C4-2B (cell line): ENCODE results near the gene KCNE1.
"Not testable (repeated sequence)": the region's sequence is repeated elsewhere in the genome, so short reads cannot be mapped to it uniquely, and the experiment has no call there.

ENCODE experiments used
- H3K27ac ChIP-seq: fragments of 450-650 bp; 2 replicates; pipeline ENCODE4 v1.5.1; 2017
- TF ChIP-seq, protein P1 (sequence below): fragments of 450-650 bp; conservative IDR thresholded peaks from 2 replicates; pipeline ENCODE4 v1.5.1; 2017; ENCODE audit warnings: mild to moderate bottlenecking

The KCNE1 gene

DNA sequence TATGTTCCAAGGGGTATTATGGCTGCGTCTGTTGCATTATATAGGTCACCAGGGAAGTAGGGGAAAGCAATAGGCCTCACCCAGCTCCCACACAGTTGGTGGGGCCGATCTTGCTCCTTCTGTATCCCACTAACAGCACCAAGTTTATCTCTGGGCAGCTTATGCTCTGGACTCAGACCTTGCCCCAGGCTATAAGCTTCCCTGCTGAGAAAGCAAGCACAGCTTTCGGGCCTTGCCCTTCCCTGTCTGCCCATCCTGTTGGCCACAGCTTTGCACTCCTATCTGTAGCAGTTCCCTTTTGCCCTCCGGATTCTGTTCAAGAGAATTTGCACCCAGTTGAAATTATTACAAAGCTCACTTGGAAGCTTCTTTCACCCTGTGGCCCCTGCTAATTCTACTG lies 12.9 kb downstream of the KCNE1 start:
- TF ChIP-seq, protein P1, sequence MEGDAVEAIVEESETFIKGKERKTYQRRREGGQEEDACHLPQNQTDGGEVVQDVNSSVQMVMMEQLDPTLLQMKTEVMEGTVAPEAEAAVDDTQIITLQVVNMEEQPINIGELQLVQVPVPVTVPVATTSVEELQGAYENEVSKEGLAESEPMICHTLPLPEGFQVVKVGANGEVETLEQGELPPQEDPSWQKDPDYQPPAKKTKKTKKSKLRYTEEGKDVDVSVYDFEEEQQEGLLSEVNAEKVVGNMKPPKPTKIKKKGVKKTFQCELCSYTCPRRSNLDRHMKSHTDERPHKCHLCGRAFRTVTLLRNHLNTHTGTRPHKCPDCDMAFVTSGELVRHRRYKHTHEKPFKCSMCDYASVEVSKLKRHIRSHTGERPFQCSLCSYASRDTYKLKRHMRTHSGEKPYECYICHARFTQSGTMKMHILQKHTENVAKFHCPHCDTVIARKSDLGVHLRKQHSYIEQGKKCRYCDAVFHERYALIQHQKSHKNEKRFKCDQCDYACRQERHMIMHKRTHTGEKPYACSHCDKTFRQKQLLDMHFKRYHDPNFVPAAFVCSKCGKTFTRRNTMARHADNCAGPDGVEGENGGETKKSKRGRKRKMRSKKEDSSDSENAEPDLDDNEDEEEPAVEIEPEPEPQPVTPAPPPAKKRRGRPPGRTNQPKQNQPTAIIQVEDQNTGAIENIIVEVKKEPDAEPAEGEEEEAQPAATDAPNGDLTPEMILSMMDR: no peak
- no peak overlapping the region for H3K27ac ChIP-seq

DNA sequence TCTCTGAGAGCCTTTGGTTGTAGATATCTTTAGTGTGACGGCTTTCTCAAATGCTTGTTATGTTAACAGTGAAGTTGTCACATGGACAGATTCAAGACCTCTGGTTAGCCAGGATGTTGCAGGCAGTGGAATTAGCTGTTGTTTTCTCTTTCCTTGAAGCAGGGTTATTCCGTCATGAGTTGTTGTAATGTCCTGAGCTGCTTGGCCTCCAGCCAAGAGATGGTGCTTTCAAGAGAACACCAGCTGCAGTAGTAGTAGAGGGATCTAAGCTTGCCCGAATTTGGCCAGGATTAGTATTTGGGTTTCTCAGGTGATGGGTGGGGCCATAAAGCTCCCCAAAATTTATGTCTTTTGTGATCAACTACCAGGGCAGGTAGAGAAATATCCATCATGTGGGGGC lies 13.4 kb downstream of the KCNE1 start:
- TF ChIP-seq, protein P1: no peak
- no peak overlapping the region for H3K27ac ChIP-seq

DNA sequence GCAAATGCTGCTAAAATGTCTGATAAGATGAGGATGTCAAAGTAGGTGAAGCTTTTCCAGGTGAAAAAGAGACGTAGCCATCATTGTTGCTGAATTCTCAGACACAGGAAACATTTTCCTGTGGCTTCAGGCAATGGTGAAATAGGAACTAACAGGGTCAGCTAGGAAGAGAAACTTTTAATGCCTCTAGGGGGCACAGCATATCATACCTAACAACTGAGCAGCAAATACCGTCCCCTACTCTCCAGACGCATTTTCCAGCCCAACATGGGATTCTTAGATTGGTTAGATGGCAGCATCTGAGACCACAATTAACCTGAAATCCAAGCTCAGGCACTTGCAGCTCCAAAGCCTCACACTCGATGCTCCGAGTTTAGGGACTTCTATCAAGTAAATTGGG lies 28.2 kb downstream of the KCNE1 start:
- not testable (repeated sequence) for H3K27ac ChIP-seq

DNA sequence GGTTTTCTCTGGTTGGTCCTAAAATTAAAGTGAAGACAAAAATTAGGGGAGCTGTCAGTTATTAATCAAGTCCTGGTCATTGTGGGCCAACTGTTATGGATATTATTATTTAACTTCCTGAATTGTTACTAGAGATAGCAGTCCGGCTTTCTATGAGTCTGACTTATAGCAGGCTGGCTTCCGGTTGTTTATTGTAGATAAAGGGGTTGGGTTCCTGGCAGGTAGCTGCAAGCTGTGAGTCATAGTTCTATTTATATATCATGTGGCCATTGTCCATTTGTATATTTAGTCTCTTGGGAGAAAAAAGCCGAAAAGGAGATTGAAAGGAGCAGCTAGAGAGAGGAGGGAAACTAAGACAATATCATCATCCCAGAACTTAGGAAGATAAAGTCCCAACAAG lies 28.6 kb downstream of the KCNE1 start:
- H3K27ac ChIP-seq: not testable (repeated sequence)

DNA sequence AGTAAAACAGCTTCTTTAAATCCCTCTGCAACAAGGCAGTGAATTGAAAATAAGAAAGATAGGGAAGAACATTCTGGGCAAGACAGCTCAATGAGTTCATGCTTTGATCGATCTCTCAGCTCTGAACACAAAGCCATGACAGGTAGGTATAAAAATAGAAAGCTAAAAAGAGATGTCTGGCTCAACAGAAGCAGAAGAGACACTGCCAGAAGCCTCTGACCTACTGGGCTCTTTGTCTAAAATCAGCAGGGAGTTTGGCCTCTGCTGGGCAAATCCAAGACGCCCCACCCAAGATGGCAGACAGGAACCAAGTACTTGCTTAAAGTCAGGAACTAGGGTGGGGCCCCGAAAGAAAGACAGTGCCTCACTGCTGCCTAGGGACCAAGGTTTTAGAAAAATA lies 44.7 kb downstream of the KCNE1 start:
- H3K27ac ChIP-seq: not testable (repeated sequence)

DNA sequence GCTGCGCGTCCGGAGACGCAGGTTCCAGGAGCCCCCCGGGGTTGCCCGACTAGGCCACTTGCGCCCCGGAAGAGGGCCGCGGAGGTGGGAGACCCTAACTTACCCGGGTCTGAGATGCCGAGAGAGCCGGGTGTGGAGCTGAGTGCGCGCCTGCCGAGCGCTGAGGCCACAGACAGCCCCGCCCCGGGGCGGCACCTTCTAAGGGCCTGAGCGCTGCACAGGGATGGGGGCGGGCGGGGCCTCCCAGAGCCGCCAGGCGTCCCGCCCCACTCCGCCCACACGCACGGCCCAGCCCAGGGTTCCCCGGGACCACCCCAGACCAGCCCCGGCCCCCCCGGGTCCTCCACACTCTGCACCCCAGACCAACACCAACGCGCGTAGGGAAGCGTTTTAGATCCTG lies 52.6 kb downstream of the KCNE1 start:
- H3K27ac ChIP-seq: not testable (repeated sequence)

DNA sequence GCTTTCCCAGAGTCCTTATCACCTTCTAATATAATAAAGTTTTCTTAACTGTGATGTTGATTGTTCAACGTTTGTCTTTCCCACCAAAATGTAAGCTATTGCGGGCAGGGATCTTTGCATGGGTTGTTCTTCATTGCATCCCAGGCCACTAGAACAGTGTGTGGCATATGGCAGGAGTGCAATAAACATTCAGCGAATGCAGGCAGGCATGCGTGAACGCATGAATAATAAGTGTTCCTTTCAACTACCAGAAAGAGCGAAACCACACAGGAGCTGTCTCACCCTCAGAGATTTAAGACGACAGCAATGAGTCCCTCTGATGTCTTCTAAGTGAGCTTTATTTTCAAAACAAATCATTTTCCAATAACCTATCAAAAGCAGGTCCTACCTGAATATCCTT lies 53.7 kb downstream of the KCNE1 start:
- not testable (repeated sequence) for H3K27ac ChIP-seq

DNA sequence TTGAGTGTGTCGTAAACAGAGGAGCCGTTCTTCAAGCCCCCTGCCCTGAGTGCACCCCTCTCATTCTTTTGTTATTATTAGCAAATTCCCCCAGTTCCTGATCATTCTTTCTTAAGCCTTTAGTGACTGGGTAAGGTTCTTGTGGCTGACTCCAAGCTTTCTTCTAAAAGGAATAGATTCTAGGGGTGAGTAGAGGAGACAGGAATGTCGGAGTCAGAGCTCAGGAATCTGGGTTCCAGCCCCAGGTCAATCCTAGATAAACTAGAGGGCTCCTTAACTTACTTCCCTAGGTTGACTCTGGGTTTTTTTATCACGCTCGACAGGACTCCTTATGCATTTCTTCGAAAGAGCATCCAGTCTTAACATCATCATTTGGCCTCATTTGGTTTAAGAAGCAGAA lies 55.8 kb downstream of the KCNE1 start:
- not testable (repeated sequence) for H3K27ac ChIP-seq

DNA sequence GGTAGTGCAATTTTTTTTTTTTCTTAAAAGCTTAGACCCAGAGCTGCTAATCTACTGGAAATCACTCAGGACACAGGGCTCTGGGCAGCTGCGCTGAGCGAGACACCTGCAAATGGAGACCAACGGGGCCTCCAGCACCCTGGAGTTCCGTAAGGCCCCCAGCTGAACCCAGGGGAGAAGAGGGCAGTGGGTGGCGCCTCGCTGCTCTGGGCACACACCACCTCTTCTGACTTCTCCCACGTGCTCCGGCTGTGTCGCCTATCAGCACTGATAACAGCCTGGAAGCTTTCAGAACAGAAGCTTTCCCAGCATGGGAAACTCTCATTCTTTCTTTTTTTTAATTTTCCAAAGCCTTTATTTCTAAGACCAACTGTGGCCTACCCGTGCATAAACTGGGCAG lies 56.4 kb downstream of the KCNE1 start:
- not testable (repeated sequence) for H3K27ac ChIP-seq

DNA sequence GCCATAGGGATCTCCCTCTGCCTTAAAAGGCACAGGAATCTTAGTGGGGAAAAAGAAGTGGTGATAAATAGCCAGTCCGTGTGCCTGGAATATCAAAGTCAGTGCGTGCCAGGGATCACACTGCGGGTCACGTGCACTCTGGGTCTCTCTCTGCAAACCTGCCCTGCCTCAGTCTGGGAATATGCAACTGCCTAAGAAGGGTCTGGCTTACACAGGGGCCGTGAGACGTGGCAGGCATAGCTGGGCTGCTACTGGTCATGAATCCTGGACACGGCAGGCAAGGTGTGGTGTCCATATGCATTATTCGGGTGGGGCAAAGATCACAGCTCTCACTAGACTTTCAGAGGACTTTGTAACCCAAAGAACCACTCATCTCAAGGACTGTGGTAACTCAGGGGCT lies 65.0 kb downstream of the KCNE1 start:
- H3K27ac ChIP-seq: not testable (repeated sequence)

DNA sequence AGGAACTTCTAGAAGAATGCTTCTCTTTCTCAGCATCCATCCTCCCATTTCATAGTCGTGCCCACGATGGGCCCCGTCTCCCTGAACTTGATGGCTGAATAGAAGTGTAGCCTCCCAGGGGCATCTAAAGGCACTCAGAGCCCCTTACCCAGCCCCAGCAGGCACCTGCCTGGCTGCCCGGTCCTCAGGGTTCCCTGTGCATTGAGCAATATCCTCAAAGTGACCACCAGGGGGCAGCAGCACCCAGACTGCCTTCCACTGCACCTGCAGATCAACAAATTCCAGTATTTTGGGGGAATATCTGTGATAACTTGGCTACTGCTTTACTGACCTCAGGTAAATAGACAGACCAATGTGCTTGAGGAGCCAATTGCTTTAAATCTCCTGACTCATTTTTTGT lies 68.5 kb downstream of the KCNE1 start:
- not testable (repeated sequence) for H3K27ac ChIP-seq

DNA sequence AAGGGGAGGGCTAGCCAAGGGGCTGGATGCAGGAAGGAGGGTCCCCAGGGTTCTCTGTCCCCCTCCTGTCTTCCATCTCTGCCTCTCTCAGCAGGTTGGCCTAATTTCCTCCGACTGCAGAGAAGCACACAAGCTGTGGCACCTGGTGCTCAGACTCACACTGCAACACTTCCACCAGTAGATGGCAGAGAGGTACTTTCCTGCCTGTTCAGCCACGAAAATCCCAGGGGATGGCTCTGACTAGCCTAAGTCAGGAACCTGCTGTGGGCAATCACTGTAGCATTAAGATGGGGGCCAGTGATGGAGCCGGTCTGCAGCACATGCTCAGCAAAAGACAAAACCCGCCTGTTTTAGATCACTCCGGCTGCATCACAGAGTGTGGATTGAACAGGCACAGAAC lies 82.3 kb downstream of the KCNE1 start:
- H3K27ac ChIP-seq: not testable (repeated sequence)

DNA sequence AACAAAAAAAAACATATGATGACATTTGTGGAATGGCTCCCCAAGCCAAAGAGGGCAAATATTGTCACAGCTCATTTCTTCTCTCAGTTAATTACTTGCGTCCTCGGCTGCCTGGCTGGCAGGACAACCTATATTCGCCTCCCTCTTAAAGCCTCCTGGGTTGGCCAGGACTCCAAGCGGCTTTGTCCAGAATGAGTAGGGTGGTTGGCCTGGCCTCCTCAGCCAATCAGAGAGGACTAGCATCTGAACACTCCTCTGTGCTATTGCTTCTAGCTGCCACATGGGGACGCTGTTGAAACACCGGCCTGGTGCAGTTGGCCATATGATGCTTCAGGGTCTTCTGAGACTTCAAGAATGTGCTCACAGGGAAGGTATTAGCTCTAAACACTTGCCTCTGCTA lies 83.6 kb downstream of the KCNE1 start:
- not testable (repeated sequence) for H3K27ac ChIP-seq

DNA sequence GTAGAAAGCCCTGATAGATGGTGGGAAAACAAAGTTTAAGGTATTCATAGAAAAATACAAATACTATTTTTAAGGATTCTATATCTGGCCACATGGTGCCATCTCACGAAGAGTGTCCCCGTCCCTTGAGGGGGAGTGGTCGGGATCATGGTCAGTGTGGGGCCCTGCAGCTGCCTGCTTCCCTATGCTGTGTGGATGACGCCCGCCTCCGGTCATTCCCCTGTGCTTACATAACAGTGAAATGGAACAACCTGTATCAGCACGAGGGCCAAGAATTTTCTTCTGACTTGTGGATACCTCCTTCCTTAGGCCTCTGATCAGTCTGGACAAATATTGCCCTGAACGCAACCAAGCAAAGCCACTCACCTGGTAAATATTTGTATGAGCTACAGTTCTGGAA lies 84.7 kb downstream of the KCNE1 start:
- not testable (repeated sequence) for H3K27ac ChIP-seq

DNA sequence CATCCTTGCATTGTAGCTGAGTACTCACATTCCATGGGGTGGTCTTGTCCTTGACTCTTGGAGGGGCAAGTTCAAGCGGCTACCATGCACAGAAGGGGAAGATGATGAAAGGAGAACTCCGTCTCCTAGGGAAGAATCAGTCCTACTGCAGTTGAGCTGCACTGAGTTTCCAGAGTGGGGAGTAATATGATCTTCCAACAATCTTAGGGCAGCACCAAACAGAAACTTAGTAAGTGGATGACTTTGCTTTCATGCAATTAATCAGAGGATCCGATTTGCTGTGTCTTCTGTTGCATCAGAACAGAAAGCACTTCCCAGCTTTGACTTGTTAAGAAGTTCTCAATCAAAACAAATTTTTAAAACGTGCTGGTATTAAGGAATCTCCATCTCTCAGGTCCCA lies 88.2 kb downstream of the KCNE1 start, which contains the start of gene SMIM34:
Gene SMIM34 (minus strand): TSS at position 147 of the 400 bp plus-strand sequence. CDS start 112 bp downstream, at position 35.
- H3K27ac ChIP-seq: not testable (repeated sequence)

DNA sequence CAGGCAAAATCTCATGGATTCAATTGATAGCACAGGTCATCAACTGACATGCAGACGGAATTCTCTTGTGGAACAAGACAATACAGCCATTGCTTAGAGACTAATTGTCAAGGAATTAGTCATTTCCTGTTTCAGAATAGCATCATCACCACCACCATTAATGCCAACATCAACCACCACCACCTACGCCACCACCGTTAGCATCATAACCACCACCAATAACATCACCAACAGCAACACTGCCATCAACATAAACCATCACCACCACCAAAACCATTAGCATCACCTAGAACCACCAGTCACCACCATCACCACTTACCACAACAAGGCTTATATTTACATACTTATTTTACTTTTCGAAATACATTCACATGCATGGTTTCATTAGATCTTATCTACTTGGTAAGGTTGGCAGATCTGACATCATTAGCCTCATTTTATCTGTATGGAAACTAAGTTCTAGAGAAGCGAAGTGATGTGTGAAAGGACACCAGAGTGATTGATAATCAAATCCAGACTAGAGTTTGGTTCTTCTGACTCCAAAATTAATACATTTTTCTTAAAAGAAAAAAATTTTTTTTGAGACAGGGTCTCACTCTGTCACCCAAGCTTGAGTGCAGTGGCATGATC lies 94.4 kb downstream of the KCNE1 start:
- not testable (repeated sequence) for H3K27ac ChIP-seq

DNA sequence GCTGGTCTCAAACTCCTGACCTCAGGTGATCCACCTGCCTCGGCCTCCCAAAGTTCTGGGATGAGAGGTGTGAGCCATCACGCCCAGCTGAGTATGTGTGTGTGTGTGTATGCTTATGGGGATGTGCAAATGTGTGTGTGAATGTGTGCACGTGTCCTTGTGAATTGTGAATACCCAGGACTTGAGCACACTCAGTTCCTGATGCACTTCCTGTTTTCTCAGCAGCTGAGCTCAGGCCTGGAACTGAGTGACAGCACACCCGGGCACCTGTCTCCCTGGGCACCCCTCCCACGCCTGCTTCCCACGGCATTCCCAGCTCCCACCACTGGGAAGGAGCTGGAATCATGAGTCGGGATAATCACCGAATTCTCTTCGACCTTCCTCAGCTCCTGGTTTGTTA lies 104.7 kb downstream of the KCNE1 start:
- not testable (repeated sequence) for H3K27ac ChIP-seq

DNA sequence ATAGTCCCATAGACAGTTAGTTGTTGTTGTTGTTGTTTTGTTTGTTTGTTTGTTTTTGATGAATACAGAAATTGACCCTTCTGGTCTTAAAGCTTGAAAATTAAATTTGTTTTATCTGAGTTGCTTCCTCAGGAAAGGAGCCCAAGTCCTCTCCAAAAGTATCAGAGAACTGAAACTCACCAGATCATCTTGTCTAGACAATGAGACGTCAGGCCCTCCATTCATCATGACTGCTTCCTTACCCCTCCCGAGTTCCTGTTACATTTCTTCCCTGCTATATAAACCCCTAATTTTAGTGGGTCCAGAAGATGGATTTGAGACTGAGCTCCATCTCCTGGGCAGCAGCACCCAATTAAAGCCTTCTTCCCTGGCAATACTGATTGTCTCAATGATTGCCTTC lies 105.3 kb downstream of the KCNE1 start:
- not testable (repeated sequence) for H3K27ac ChIP-seq

DNA sequence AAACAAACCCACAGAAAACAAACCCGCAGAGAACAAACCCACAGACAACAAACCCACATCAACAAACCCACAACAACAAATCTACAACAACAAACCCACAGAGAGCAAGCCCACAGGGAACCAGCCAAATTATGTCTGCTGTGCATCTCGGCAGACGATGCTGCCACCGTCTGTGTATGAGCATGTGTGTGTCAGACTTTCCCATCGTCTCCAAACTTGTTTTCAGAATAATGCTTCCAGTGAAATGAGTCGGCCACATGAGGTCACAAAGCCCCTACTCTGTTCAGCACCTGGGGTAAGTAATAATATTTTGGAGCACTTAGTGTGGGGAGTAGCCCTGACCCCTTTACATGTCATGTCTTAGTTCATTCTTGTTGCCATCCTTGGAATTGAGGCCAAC lies 105.9 kb downstream of the KCNE1 start:
- not testable (repeated sequence) for H3K27ac ChIP-seq

DNA sequence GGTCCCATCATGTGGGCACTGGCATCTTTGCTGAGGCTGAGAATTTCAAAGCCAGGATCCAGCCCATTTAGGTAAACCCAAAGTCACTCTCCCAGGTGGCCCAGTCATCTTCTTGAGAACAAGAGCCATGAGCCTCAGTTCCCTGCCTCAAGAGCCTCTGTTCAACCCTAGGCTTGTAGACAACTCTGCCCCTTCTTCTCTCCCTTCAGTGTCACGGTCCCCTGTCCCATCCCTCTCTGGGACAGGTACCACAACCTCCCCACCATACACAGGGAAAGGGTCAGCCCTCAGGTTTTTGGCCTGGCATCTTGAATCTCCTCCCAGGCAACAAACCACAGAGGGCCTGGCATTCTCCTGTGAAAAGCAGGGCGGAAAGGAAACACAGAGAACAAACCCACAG lies 106.3 kb downstream of the KCNE1 start:
- not testable (repeated sequence) for H3K27ac ChIP-seq

DNA sequence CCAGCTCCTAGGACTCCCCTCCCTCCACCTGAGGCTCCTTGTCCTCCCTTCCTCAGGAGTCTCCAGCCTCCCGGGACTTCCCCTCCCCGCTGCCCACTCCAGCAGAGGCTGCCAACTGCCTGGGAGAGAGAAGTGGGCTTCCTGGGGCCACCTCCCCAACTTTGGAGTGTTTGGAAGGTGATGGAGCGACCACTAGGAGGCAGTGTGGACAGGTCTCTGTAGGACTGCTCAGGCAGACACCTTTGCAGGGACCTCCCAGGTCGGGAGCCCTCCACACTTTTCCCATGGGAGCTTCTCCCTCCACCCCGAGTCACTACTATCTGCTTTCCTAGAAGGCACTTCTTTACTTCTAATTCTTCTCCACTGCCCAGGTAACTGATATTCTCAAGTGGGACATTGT lies 107.3 kb downstream of the KCNE1 start:
- not testable (repeated sequence) for H3K27ac ChIP-seq
